ENCODE measurements around the gene SMURF1.

DNA sequence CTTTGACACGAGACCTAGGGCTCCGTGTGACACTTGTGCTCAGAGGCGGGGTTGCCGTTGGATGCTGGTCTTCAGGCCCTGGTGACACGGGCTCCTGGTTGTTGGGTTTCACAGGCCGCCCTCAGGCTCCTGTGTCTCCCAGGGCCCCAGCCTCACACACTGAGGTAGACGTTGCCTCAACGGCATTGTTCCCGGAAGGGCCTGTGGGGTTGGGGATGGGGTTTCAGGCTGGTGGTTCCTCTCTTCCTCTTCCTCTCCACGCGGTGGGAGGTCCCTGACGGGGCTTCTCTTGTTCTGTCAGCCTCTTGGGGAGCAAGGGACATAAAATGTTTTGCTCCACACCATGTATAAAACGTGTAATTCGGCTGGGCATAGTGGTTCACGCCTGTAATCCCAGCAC, 140.5 kb downstream of the SMURF1 start:
- no peak for TF ChIP-seq POLR2A (IDR thresholded peaks at IDR 0.05; ENCODE audit: low read depth, low read length)
- TF ChIP-seq TAF1 (IDR thresholded peaks at IDR 0.05; ENCODE audit: borderline replicate concordance, low read depth, low read length), result no peak
- no peak for TF ChIP-seq POLR2AphosphoS5 (IDR thresholded peaks at IDR 0.05; ENCODE audit: low read depth, low read length)
